Activated naive CD8-positive, alpha-beta T cell treated with anti-CD3 and anti-CD28 coated beads for 36 hours (primary cell): ENCODE data around the gene PRODH2. TPM values are rescaled to one million over a fixed set of nuclear protein-coding genes. Genes with fewer than 3 reads are reported as not detected.

ENCODE experiments used
- DNase-seq: peaks from one replicate; pipeline ENCODE4 v3.0.0; 2021
- H3K27ac Mint-ChIP-seq: one replicate; pipeline ENCODE4 v1.8.0; 2022; ENCODE audit warnings: mild to moderate bottlenecking, moderate library complexity, mixed read lengths
- H3K27me3 Mint-ChIP-seq: one replicate; pipeline ENCODE4 v1.8.0; 2022; ENCODE audit warnings: mild to moderate bottlenecking, mixed read lengths
- H3K36me3 Mint-ChIP-seq: one replicate; pipeline ENCODE4 v1.8.0; 2021; ENCODE audit warnings: mild to moderate bottlenecking, mixed read lengths
- H3K4me1 Mint-ChIP-seq: one replicate; pipeline ENCODE4 v1.8.0; 2021; ENCODE audit warnings: mixed read lengths
- H3K4me3 Mint-ChIP-seq: one replicate; pipeline ENCODE4 v1.8.0; 2022; ENCODE audit warnings: mild to moderate bottlenecking, moderate library complexity, mixed read lengths
- H3K9me3 Mint-ChIP-seq: one replicate; pipeline ENCODE4 v1.8.0; 2022; ENCODE audit warnings: mixed read lengths
- total RNA-seq, 2 experiments: library from RNA; stranded (reverse); gene quantifications; one replicate each; pipeline ENCODE4 v1.2.3, GENCODE V29; 2021

The PRODH2 gene
- total RNA-seq, 2 experiments from 2014 or later = not detected

GRCh38 chr19:35753634-35754369 lies 58.8 kb downstream of the PRODH2 start:
- Mint-ChIP-seq H3K27me3 (peaks cover 17% of the 10 kb centered on the region), H3K27ac (no peak overlapping the region), H3K4me3 (no peak overlapping the region), H3K36me3 (peaks cover 20% of the 10 kb centered on the region), H3K4me1 (peaks cover 26% of the 10 kb centered on the region), H3K9me3 (no peaks in the 10 kb centered on the region)
- no peak for DNase-seq

GRCh38 chr19:35752746-35753350 lies 59.8 kb downstream of the PRODH2 start:
- H3K9me3 Mint-ChIP-seq = no peaks in the 10 kb centered on the region
- no peak for DNase-seq
- H3K36me3 Mint-ChIP-seq = peaks cover 22% of the 10 kb centered on the region
- H3K4me3 Mint-ChIP-seq = no peak overlapping the region
- H3K27me3 Mint-ChIP-seq = peaks cover 16% of the 10 kb centered on the region
- H3K27ac Mint-ChIP-seq = no peak overlapping the region
- H3K4me1 Mint-ChIP-seq = peaks cover 28% of the 10 kb centered on the region

- Mint-ChIP-seq H3K4me3 (no peak overlapping the region), H3K36me3 (peaks cover 23% of the 10 kb centered on the region), H3K27ac (no peak overlapping the region), H3K27me3 (peaks cover 14% of the 10 kb centered on the region), H3K4me1 (peaks cover 27% of the 10 kb centered on the region), H3K9me3 (no peaks in the 10 kb centered on the region)
- no peak for DNase-seq
Observed at GRCh38 chr19:35751839-35752745, 60.6 kb downstream of the PRODH2 start.

- no peak for DNase-seq
- Mint-ChIP-seq H3K36me3 (peaks cover 16% of the 10 kb centered on the region), H3K27ac (no peak overlapping the region), H3K27me3 (peaks cover 6% of the 10 kb centered on the region), H3K9me3 (no peaks in the 10 kb centered on the region), H3K4me1 (peaks cover 29% of the 10 kb centered on the region), H3K4me3 (no peak overlapping the region)
Observed at GRCh38 chr19:35750167-35750566, 62.5 kb downstream of the PRODH2 start.

Other genes starting within 250 kb of the PRODH2 start
- gene ATP4A, start 249.2 kb downstream of the PRODH2 start, total RNA-seq = not detected
- not detected for gene PMIS2, start 226.7 kb downstream of the PRODH2 start, total RNA-seq
- gene HAUS5, start 200.1 kb downstream of the PRODH2 start, total RNA-seq = 10 to 100 TPM; 37.9 to 44.6 TPM
- gene RBM42, start 183.8 kb downstream of the PRODH2 start, total RNA-seq = 10 to 100 TPM; 91.7 to 99.1 TPM
- gene ETV2, start 171.1 kb downstream of the PRODH2 start, total RNA-seq = 1 to 10 TPM; 1.5 to 2.3 TPM
- gene COX6B1, start 164.5 kb downstream of the PRODH2 start, total RNA-seq = 100 to 1,000 TPM; 414 to 433 TPM
- gene UPK1A, start 146.3 kb downstream of the PRODH2 start, total RNA-seq = 1 to 10 TPM; 1.6 to 1.8 TPM
- gene ZBTB32, start 108.3 kb downstream of the PRODH2 start, total RNA-seq = 100 to 1,000 TPM; 220 to 238 TPM
- 10 to 100 TPM; 42.2 to 45.5 TPM for gene KMT2B, start 94.8 kb downstream of the PRODH2 start, total RNA-seq
- 10 to 100 TPM; 79.2 to 80.6 TPM for gene IGFLR1, start 70.4 kb downstream of the PRODH2 start, total RNA-seq
- gene U2AF1L4, start 67.4 kb downstream of the PRODH2 start, total RNA-seq = 10 to 100 TPM; 42.3 to 43.9 TPM
- 10 to 100 TPM; 38.5 to 41.6 TPM for gene PSENEN, start 67.2 kb downstream of the PRODH2 start, total RNA-seq
- gene LIN37, start 64.3 kb downstream of the PRODH2 start, total RNA-seq = 1 to 10 TPM; 5.1 to 7.0 TPM
- under 1 TPM; 0.39 to 0.78 TPM for gene HSPB6, start 55.8 kb downstream of the PRODH2 start, total RNA-seq
- 10 to 100 TPM; 29.9 to 33.3 TPM for gene PROSER3, start 54.7 kb downstream of the PRODH2 start, total RNA-seq
- 10 to 100 TPM; 15.0 to 16.3 TPM for gene ARHGAP33, start 37.3 kb downstream of the PRODH2 start, total RNA-seq
- under 1 TPM; 0.36 to 0.49 TPM for gene NPHS1, start 39.7 kb upstream of the PRODH2 start, total RNA-seq
- 1 to 10 TPM; 2.3 to 2.4 TPM for gene KIRREL2, start 44.1 kb upstream of the PRODH2 start, total RNA-seq
- gene APLP1, start 55.7 kb upstream of the PRODH2 start, total RNA-seq = under 1 TPM; 0.68 to 0.88 TPM
- gene NFKBID, start 87.7 kb upstream of the PRODH2 start, total RNA-seq = 10 to 100 TPM; 72.2 to 73.7 TPM
- 10 to 100 TPM; 44.9 to 53.8 TPM for gene HCST, start 89.7 kb upstream of the PRODH2 start, total RNA-seq
- gene TYROBP, start 95.5 kb upstream of the PRODH2 start, total RNA-seq = not detected
- gene LRFN3, start 123.5 kb upstream of the PRODH2 start, total RNA-seq = 1 to 10 TPM; 5.8 to 7.1 TPM
- gene SDHAF1, start 182.3 kb upstream of the PRODH2 start, total RNA-seq = 10 to 100 TPM; 22.6 to 23.1 TPM
- gene SYNE4, start 196.0 kb upstream of the PRODH2 start, total RNA-seq = 1 to 10 TPM in 1 of 2 experiments, under 1 TPM in 1; 0.99 to 1.8 TPM
- gene ALKBH6, start 201.4 kb upstream of the PRODH2 start, total RNA-seq = 10 to 100 TPM; 35.0 to 35.5 TPM
- gene CLIP3, start 220.0 kb upstream of the PRODH2 start, total RNA-seq = under 1 TPM; 0.25 to 0.60 TPM
- 1 to 10 TPM; 2.4 to 2.7 TPM for gene THAP8, start 241.4 kb upstream of the PRODH2 start, total RNA-seq
- 10 to 100 TPM; 19.1 to 20.4 TPM for gene WDR62, start 242.1 kb upstream of the PRODH2 start, total RNA-seq